HL-60 (cell line): Measurements from ENCODE around the gene AGPAT3.

Experiments used
- DNase-seq, 2 experiments: peaks; one replicate each; pipeline ENCODE4 v3.0.0-alpha.2; 2010 to 2020; ENCODE audit warnings: low read depth in 1 of 2, low spot score in 1 of 2
- H3K27ac ChIP-seq: fragments of 250-450 bp; sonication (Bioruptor Pico); replicated peaks from 2 replicates; pipeline ENCODE4 v1.5.1; 2020; ENCODE audit warnings: mild to moderate bottlenecking, moderate library complexity
- H3K27me3 ChIP-seq: fragments of 250-450 bp; sonication (Bioruptor Pico); 2 replicates; pipeline ENCODE4 v1.5.1; 2021; ENCODE audit warnings: mild to moderate bottlenecking, moderate library complexity; ENCODE audit not compliant: insufficient read depth, poor library complexity, severe bottlenecking
- H3K4me3 ChIP-seq: replicated peaks from 2 replicates; pipeline ENCODE4 v1.5.1; 2011; ENCODE audit warnings: mild to moderate bottlenecking, control low read depth, low read length; ENCODE audit not compliant: insufficient read depth
- CTCF ChIP-seq: IDR thresholded peaks from one replicate; pipeline ENCODE4 v1.5.1; 2011; ENCODE audit warnings: low read length, control low read depth, inconsistent platforms; ENCODE audit not compliant: insufficient read depth
- GABPA ChIP-seq: IDR thresholded peaks from 2 replicates; pipeline ENCODE4 v1.6.1; 2012; ENCODE audit warnings: low read depth
- POLR2AphosphoS5 ChIP-seq: IDR thresholded peaks from 2 replicates; pipeline ENCODE4 v1.6.1; 2012; ENCODE audit warnings: low read depth
- REST ChIP-seq: IDR thresholded peaks from 2 replicates; pipeline ENCODE4 v1.6.1; 2012; ENCODE audit warnings: low read depth; ENCODE audit not compliant: insufficient replicate concordance
- SPI1 ChIP-seq: IDR thresholded peaks from 2 replicates; pipeline ENCODE4 v1.6.1; 2012; ENCODE audit warnings: low read depth, mild to moderate bottlenecking, borderline replicate concordance

The AGPAT3 gene

GRCh38 chr21:43978060-43978459 is 113.0 kb downstream of the AGPAT3 start:
- TF ChIP-seq REST (no peak), CTCF (no peak), POLR2AphosphoS5 (no peak), GABPA (no peak), SPI1 (no peak)
- Histone ChIP-seq H3K27me3 (no peaks in the 10 kb centered on the region), H3K4me3 (no peak overlapping the region), H3K27ac (no peak overlapping the region)
- no peak for DNase-seq

- H3K4me3 ChIP-seq, result no peak overlapping the region
- no peaks in the 10 kb centered on the region for H3K27me3 ChIP-seq
- no peak for DNase-seq
- no peak overlapping the region for H3K27ac ChIP-seq
- no peak for TF ChIP-seq SPI1
- no peak for TF ChIP-seq POLR2AphosphoS5
- TF ChIP-seq GABPA, result no peak
- TF ChIP-seq CTCF, result no peak
- TF ChIP-seq REST, result no peak
These were observed 114.6 kb downstream of the AGPAT3 start for GRCh38 chr21:43979654-43980053.

GRCh38 chr21:43981151-43981870 is 116.3 kb downstream of the AGPAT3 start:
- TF ChIP-seq GABPA (no peak), POLR2AphosphoS5 (no peak), CTCF (no peak), REST (no peak), SPI1 (no peak)
- H3K27ac ChIP-seq, result no peak overlapping the region
- H3K27me3 ChIP-seq, result no peaks in the 10 kb centered on the region
- no peak for DNase-seq
- no peak overlapping the region for H3K4me3 ChIP-seq
